GM21423 (cell line): ENCODE data around the gene ANKRD28.

Experiments
- ATAC-seq: cut with Tn5 transposase; IDR thresholded peaks from one replicate; pipeline ENCODE4 v1.9.1; 2021; ENCODE audit warnings: mild to moderate bottlenecking, moderate library complexity; ENCODE audit not compliant: unreplicated experiment

ANKRD28 gene

GRCh38 chr3:15804553-15805095 lies 6.8 kb upstream of the ANKRD28 start:
- peak; percentile 64 for ATAC-seq

- ATAC-seq: no peak
Observed at GRCh38 chr3:15803921-15804320, 6.1 kb upstream of the ANKRD28 start.

- no peak for ATAC-seq
Observed at GRCh38 chr3:15801298-15801697, 3.5 kb upstream of the ANKRD28 start.

GRCh38 chr3:15800780-15801179 lies 3.0 kb upstream of the ANKRD28 start:
- ATAC-seq: no peak

- no peak for ATAC-seq
Observed at GRCh38 chr3:15800327-15800726, 2.5 kb upstream of the ANKRD28 start.

- ATAC-seq: no peak
Observed at GRCh38 chr3:15798533-15799245, 910 bp upstream of the ANKRD28 start.

- ATAC-seq: no peak
Observed at GRCh38 chr3:15796771-15797641, 773 bp downstream of the ANKRD28 start.

- ATAC-seq: no peak
Observed at GRCh38 chr3:15796331-15796730, 1.4 kb downstream of the ANKRD28 start.

- ATAC-seq: no peak
Observed at GRCh38 chr3:15795651-15796308, 2.0 kb downstream of the ANKRD28 start.

GRCh38 chr3:15794842-15795650 lies 2.7 kb downstream of the ANKRD28 start:
- no peak for ATAC-seq

GRCh38 chr3:15794303-15794771 lies 3.4 kb downstream of the ANKRD28 start:
- peak; percentile 43 for ATAC-seq

GRCh38 chr3:15791525-15791924 lies 6.3 kb downstream of the ANKRD28 start:
- no peak for ATAC-seq

GRCh38 chr3:15787941-15788340 lies 9.8 kb downstream of the ANKRD28 start:
- no peak for ATAC-seq

GRCh38 chr3:15787526-15787925 lies 10.3 kb downstream of the ANKRD28 start:
- no peak for ATAC-seq

GRCh38 chr3:15783361-15783969 lies 14.3 kb downstream of the ANKRD28 start:
- no peak for ATAC-seq

- no peak for ATAC-seq
Observed at GRCh38 chr3:15782429-15782828, 15.3 kb downstream of the ANKRD28 start.

- ATAC-seq: no peak
Observed at GRCh38 chr3:15781637-15782402, 16.0 kb downstream of the ANKRD28 start.

GRCh38 chr3:15781131-15781530 lies 16.6 kb downstream of the ANKRD28 start:
- no peak for ATAC-seq

GRCh38 chr3:15779111-15779510 lies 18.7 kb downstream of the ANKRD28 start:
- no peak for ATAC-seq
